GM12892 (cell line): ENCODE measurements around the gene GJD2.

Experiments used
- DNase-seq: peaks from one replicate; pipeline ENCODE4 v3.0.0; 2011; ENCODE audit not compliant: insufficient read length
- FAIRE-seq: peaks from 2 replicates; lab custom pipeline; 2011; peaks lifted over from hg19 to GRCh38; lab: Jason Lieb, UNC
- POLR2A ChIP-seq: IDR thresholded peaks from 2 replicates; pipeline ENCODE4 v1.6.1; 2011; ENCODE audit warnings: low read depth, low read length, control low read depth
- POLR2AphosphoS5 ChIP-seq: IDR thresholded peaks from 2 replicates; pipeline ENCODE4 v1.6.1; 2011; ENCODE audit warnings: low read depth, low read length, control low read depth
- TAF1 ChIP-seq: IDR thresholded peaks from 2 replicates; pipeline ENCODE4 v1.6.1; 2011; ENCODE audit warnings: low read depth, mild to moderate bottlenecking, control low read depth, low read length, borderline replicate concordance

Gene GJD2

GRCh38 chr15:34769711-34770110, 14.9 kb upstream of the GJD2 start:
- TF ChIP-seq POLR2A = no peak
- no peak for TF ChIP-seq POLR2AphosphoS5
- TF ChIP-seq TAF1 = no peak
- DNase-seq (no peak), FAIRE-seq (no peak)

- TF ChIP-seq POLR2AphosphoS5 (no peak), TAF1 (no peak), POLR2A (no peak)
- FAIRE-seq = no peak
- DNase-seq = no peak
These were observed 13.7 kb upstream of the GJD2 start for GRCh38 chr15:34768530-34768929.

GRCh38 chr15:34765741-34766140, 10.9 kb upstream of the GJD2 start:
- no peak for FAIRE-seq
- no peak for DNase-seq
- TF ChIP-seq POLR2A (no peak), TAF1 (no peak), POLR2AphosphoS5 (no peak)

- TF ChIP-seq TAF1 (no peak), POLR2A (no peak), POLR2AphosphoS5 (no peak)
- DNase-seq (no peak), FAIRE-seq (no peak)
These were observed 6.1 kb upstream of the GJD2 start for GRCh38 chr15:34760909-34761308.

GRCh38 chr15:34759992-34760391, 5.2 kb upstream of the GJD2 start:
- DNase-seq (no peak), FAIRE-seq (no peak)
- TF ChIP-seq POLR2AphosphoS5 = no peak
- no peak for TF ChIP-seq TAF1
- TF ChIP-seq POLR2A = no peak

- TF ChIP-seq TAF1 (no peak), POLR2A (no peak), POLR2AphosphoS5 (no peak)
- FAIRE-seq (no peak), DNase-seq (no peak)
These were observed 4.5 kb upstream of the GJD2 start for GRCh38 chr15:34759347-34759746.

GRCh38 chr15:34757262-34757661, 2.5 kb upstream of the GJD2 start:
- no peak for DNase-seq

GRCh38 chr15:34755419-34755773, 598 bp upstream of the GJD2 start:
- DNase-seq = no peak
- FAIRE-seq = no peak
- TF ChIP-seq POLR2AphosphoS5 = no peak

More at GRCh38 chr15:34757262-34757661, 2.5 kb upstream of the GJD2 start:
- no peak for FAIRE-seq
- TF ChIP-seq POLR2AphosphoS5 (no peak), TAF1 (no peak), POLR2A (no peak)

- TF ChIP-seq POLR2A (no peak), POLR2AphosphoS5 (no peak), TAF1 (no peak)
- FAIRE-seq = no peak
These were observed 612 bp downstream of the GJD2 start for GRCh38 chr15:34754171-34754601.

GRCh38 chr15:34753236-34753894, 1.4 kb downstream of the GJD2 start:
- DNase-seq = no peak
- no peak for FAIRE-seq
- TF ChIP-seq POLR2A = no peak
- TF ChIP-seq POLR2AphosphoS5 = no peak
- TF ChIP-seq TAF1 = no peak

More at GRCh38 chr15:34754171-34754601, 612 bp downstream of the GJD2 start:
- no peak for DNase-seq

GRCh38 chr15:34749691-34750090, 5.1 kb downstream of the GJD2 start:
- DNase-seq (no peak), FAIRE-seq (no peak)
- TF ChIP-seq POLR2A (no peak), POLR2AphosphoS5 (no peak)

GRCh38 chr15:34739346-34739745, 15.5 kb downstream of the GJD2 start:
- FAIRE-seq (no peak), DNase-seq (no peak)
- no peak for TF ChIP-seq POLR2A
- no peak for TF ChIP-seq TAF1
- TF ChIP-seq POLR2AphosphoS5 = no peak
